HG02588 (cell line): Measurements from ENCODE around the gene TBCK.

Experiments used
- ATAC-seq: cut with Tn5 transposase; IDR thresholded peaks from one replicate; pipeline ENCODE4 v1.9.1; 2021; ENCODE audit warnings: mild to moderate bottlenecking, moderate library complexity; ENCODE audit not compliant: unreplicated experiment

TBCK gene

DNA sequence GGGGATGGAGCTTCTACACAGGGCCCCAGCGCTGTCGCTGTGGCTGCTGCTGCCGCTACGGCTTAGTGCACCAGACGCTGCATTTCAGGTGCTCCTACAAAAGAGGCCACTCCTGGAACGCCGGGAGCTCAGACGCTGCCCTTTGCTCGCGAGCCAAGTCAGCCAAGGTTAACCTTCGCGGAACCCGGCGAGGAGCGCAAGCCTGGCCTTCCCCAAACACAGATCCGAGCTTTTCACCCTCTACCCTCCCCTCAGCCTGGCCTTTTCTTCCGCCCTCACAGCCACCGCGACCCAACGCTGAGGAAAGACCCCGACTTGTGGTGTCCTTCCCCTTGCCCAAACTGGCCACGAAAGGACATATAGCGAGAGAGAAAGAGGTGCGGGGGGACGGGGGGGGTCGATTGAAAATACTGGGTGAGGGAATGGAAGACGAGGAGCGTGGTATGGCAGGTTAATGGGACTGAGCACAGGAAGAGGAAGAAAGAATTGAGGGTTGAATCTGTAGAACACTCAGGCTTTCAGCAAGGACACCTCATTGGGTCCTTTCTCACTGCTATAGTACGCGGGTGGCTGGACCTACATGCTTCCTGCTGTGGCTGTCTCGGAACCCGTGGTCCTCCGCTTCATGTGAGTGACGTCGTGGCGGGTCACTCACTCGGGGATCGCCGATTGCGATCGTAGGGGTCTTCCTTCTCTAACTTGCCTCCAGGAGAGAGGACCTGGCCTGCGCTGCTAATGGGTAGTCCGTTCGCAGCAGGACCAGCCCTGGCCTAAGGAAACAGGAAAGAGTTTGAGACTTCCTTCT, at the start of gene TBCK, which contains the start of gene AIMP1:
TBCK (minus strand) TSS at position 242 of the 805 bp plus-strand sequence. CDS start 7,249 bp downstream, outside the sequence.
AIMP1 (plus strand) TSS at position 583 of the 805 bp plus-strand sequence. CDS start 8,460 bp downstream, outside the sequence.
- ATAC-seq: peak; percentile 86

DNA sequence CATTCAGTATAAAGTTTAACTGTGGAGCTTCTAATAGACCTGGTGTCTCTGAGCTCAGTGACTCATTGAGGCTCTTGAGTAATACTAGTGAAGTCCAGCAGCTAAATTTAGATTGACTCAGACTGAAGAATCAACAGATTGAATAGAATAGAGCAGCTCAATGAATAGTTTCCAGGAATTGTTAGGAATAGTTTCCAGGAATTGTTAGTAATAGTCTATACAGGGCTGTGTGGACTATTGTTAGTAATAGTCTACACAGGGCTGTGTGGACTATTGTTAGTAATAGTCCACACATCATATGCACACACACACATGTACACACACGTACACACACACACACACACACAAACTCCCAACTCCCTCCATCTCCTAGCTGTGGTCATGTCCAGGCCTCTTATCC, 49.6 kb upstream of the TBCK start:
- no peak for ATAC-seq

DNA sequence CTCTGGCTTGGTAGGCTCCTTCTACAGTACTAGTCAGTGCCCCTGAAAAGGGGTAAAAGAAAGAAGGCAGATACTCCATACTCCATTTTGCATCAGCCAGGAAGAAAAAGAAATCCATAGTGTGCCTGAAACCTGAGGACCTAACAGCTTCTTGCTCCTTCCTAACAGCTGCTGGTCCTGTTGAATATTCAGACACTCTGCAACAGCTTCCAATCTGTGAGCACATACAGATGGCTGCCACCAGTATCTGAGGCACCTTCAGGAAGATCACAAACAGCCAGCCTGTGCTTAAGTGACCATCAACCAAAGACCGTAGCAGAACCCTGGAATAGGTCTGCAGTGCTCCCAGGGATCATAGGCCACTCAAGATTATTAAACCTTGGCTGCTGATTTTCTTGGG, 48.3 kb upstream of the TBCK start:
- ATAC-seq: no peak

DNA sequence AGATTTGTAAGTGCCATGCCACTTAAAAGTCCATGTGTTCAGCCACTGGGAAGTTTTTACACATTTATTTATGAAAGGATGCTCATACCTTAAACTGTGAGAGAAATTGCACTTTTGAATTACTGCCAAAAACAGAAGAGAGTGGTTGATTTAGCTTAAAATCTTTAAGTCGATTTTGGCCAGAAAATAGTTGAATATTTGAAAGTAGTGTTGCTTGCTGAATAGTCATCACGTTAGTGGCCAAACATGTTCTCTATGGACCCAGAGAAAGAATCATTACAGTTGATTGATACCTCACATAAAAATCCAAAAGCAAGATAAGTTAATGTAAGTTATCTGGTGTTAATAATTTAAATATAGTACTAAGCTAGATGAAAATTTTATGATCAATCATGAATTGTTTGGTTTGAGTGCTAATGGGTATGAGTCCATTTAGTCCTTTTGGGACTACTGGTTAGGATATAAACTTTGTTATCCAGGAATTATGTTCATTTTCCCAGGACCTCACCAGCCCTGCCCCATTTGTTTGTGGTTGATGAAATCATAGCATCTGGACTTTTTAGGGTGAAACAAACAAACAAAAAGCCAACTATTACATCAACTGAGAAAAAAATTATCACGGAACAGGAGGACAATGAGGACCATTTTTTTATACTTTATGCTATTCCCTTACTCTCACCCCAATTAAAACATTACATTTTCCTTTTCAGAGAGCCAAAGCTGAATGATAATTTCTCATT, 46.2 kb upstream of the TBCK start:
- no peak for ATAC-seq

DNA sequence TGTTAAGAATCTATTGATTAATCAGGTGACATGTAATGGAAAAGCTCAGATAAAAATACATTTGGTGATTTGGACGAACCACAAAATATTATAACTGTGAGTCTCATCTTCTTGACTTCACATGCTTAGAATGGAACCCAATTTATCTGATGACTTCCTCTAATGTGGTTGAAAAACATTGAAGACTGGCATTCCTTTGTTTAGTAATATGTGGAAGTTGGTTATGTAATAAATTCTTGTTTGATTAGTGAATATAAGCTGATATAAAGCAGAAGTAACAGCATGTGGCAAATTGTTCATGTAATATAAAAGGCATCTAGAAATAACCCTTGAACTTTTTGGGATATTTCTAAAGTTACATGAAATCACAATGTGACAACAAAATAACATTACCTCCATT, 42.9 kb upstream of the TBCK start:
- no peak for ATAC-seq

DNA sequence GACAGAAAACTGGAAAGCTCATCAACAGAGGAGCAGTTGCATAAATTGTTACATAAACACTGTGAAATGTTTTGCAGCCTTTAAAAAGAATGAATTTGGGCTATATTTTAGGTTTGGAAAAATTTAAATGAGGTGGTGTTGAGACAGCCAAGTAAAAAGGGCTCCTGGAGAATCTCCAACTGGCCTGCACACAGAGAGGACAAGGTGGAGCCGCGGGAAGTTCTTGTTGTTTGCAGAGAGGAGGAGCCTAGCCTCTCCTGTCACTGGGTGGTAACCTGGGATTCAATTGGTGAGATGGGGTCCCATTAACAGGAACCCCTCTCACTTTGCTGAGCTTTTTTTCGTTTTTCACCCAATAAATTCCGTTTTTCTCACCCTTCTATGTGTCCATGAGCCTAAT, 39.2 kb upstream of the TBCK start:
- no peak for ATAC-seq

DNA sequence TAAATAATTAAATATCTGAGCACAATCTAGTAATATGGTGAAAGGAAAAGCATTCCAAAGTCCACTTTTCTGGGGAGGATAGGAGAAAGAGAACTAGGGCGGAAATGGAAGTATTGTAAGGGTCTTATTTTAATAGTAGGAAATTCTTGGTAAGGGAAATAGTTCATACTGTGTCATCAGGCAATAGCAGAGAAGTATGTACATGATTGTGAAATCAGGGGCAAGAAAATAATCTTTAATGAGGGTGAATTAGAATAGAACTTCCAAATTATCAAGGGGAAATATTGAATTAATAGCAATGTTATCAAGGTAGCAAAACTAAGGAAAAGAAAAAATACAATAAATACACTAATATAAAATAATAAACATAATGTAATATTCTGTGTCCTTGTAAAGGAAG, 37.8 kb upstream of the TBCK start:
- no peak for ATAC-seq

DNA sequence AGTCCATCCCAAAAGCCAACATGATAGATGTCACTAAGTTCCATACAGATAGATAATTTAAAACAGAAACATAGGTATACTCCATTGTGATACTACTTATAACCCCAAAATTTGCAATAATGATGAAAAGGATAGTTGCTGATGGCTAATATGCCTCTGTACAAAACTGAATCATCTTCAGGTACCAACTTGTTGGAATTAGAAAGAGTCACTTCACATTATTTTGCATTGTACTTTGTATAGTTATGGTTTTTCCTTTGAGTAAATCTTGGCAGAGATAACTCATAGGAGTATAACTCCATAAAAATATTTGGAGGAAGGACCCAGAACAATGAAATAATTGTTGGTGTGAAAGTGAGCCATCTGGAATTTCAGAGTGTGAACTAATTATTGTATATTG, 35.0 kb upstream of the TBCK start:
- no peak for ATAC-seq

DNA sequence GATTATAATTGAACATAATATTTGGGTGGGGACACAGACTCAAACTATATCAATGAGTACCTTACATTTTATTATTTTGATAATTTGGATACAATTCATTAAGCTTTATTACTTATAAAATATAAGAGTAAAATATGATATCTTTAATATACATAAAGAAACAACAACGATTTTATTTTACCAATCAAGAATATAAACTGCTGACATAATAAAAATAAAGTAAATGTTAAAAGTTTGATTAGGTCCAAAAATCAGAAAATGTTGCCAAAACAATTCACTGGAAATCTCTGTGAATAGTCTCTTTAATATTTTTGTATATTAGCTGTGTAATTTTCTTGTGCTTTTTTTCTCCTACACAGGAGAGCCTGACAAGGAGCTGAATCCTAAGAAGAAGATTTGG, 31.2 kb upstream of the TBCK start:
- no peak for ATAC-seq

DNA sequence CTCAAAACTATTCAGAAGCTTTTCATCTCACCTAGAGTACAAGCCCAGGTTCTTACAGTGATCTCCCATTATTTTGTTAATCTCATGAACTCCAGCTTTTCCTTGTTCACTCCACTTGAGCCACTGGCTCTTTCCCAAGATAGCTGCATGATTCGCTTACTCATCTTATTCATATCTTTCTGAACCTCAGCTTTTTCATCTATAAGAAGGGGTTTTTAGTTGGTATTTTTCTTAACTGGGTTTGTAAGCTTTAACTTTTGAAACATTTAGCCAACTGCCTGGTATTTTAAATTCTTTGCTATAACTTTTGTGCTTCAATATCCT, 28.6 kb upstream of the TBCK start:
- no peak for ATAC-seq

DNA sequence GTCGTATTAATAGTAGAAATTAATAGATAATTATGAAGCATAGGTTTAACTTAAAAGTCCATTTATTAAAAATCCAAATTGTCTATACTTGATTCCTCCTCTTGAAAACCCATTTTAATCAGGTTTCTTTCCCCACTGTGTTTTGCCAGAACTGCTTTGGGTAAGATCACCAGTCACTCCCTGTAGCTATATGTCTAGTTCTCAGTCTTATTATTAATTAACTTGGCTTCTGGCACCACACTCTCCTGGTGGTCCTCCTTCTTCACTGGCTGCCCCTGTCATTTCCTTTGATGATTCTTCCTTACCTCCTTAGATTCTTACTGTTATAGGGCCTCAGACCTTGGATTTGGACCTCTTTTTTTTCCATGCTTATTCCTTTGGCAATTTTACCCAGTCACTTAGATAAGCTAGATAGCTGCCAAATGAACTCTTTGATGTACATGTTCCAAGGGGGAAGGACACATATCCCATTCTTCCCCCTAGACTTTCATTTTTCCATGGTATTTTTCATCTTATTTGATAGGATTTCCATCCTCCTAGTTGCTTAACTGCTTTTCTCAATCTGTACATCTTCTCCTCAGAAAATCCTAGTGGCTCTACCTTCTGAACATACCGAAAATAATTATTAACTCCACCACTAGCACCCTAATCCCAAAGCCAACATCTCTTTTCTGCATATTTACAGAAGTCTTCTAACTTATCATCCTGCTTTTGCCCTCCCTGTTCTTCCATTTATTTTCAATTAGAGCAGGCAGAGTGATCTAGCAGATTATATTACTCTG, 28.0 kb upstream of the TBCK start:
- no peak for ATAC-seq

DNA sequence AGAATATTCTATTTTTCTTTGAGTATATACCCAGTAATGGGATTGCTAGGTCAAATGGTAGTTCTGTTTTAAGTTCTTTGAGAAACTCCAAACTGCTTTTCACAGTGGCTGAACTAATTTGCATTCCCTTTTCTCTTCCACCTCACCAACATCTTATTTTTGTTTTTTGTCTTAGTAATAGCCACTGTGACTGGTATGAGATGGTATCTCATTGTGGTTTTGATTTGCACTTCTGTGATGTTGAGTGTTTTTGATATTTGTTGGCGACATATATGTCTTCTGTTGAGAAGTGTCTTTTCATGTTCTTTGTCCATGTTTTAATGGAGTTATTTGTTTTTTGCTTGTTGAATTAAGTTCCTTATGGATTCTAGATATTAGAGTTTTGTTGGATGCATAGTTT, 24.8 kb upstream of the TBCK start:
- ATAC-seq: no peak

DNA sequence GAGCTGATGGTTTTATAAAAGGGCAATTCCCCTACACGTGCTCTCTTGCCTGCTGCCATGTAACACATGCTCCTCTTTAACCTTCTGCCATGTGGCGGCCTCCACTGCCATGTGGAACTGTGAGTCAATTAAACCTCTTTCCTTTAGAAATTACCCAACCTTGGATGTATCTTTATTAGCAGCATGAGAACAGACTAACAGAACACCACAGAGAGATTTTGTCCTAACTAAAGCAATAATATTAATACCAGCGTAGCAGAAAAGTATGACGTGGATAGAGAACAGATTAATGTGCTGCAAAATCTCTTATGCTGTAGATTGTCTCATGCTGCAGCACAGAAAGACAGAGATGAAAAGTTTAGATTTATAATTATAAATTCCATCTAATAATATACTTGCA, 23.4 kb upstream of the TBCK start:
- ATAC-seq: no peak

DNA sequence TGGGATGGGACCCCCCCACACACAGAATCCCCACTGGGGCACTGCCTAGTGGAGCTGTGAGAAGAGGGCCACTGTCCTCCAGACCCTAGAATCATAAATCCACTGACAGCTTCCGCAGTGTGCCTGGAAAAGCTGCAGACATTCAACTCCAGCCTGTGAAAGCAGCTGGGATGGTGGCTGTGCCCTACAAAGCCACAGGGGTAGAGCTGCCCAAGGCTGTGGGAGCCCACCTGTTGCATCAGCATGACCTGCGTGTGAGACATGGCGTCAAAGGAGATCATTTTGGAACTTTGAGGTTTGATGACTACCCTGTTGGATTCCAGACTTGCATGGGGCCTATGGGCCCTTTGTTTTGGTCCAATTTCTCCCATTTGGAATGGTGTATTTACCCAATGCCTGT, 22.7 kb upstream of the TBCK start:
- no peak for ATAC-seq

DNA sequence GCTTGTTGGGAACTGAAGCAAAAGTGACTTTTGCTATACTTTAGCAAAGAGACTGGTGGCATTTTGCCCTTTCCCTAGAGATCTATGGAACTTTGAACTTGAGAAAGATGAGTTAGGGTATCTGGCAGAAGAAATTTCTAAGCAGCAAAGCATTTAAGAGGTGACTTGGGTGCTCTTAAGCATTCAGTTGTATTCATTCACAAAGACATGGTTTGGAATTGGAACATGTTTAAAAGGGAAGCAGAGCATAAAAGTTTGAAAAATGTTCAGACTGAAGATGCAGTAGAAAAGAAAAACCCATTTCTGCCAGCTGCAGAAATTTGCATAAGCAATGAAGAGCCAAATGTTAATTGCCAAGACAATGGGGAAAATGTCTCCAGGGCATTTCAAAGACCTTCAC, 21.9 kb upstream of the TBCK start:
- no peak for ATAC-seq

DNA sequence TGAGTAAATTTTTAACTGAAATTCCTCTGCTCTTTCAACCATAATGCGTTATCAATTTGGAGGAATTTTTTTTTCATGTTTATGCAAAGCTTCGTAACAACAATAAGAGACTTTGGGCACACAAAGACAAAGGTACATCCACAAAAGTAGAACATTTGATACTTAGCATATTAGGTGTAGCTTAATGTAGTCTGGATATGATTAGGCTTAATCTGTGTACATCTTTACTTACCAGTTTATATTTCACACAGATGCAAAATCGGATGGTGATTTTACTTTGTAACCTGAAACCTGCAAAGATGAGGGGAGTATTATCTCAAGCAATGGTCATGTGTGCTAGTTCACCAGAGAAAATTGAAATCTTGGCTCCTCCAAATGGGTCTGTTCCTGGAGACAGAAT, 20.6 kb upstream of the TBCK start:
- ATAC-seq: no peak

DNA sequence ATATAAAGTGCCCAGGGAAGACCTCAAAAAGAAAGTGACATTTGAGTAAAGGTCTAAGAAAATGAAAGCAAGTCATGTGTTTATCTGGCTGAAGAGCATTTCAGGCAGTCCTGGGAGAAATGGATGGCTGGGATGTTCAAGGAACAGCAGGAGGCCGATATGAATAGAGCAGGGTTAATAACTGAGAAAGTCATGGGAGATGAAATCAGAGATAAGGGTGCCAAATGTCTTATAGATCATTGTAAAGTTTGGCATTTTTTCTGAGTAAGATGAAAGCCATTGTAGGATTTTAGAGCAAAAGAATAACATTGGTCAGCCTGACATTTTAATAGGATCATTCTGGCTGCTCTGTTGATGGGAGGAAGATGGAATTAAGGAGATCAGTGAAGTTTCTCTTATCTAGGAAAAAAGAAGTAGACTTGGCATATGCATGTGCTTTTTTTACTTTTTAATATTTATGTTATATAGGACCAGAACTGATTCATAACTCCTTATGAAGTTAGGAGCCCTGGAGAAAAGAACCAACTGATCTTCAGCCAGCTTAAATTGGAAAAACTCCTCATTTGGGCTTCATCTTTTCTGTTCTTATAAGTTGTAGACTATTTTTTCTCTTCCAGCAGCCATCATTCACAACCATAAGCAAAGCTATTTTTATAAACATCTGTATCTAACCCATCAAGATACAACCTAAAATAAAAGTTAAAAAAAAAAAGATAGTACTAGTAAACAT, 18.9 kb upstream of the TBCK start:
- ATAC-seq: no peak

DNA sequence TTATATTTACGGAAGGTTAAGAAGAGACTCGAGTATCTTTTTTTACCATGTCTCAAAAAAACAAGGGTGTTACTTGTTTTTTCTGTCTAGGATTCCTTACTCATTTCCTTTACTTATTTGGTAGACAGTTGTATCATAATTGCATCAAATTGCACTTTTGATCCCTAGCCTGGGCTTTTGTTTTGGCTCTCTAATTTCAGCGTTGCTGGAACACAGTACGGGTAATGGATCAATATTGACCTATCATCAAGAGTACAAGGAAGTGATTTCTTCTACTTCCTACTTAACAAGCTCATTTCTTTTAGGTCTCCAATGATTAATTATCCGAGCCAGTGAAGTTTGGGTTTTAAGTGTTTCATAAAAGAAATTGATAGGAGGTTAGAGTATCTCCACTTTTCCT, 17.2 kb upstream of the TBCK start:
- ATAC-seq: no peak

DNA sequence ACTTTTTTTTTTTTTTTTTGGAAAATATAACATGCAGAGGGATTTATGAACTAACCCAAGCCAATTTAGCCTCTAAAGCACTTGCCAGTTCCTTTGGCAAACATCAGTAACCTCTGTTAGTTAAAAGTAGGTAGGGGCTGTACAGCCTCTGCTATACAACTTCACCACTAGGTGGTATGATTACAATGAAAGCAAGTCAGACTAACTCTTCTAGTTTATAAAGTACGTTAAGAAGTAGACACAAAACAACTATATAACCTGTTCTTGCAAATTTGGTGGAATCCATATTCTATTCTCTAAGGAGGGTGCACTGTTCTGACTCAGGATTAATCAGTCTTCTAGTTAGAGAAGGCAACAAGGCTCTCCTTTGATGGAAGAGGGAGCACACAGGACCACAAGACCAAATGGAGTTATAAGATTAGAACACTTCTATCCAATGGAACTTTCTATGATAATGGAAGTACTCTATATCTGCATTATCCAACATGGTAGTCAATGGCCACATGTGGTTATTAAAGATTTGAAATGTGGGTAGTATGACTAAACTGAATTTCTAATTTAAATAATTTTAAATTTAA, 13.1 kb upstream of the TBCK start:
- peak; percentile 89 for ATAC-seq

DNA sequence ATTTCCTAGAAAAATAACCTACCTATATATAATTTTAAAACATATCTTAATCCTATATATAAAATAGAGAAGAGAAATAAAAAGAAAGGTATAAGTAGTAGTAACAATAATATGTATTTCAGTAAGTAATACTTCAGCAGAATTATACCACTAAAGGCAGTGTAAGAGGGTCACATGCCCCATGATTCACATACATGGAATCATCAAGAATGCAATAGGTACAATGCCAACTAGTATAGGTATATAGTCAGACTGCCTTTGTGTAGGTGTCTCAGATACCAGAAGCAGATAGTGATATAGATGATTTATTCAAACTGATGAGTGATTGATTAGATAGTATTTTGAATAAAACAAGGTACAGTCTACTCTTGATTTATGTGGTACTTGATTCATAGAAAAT, 9.8 kb upstream of the TBCK start:
- no peak for ATAC-seq

DNA sequence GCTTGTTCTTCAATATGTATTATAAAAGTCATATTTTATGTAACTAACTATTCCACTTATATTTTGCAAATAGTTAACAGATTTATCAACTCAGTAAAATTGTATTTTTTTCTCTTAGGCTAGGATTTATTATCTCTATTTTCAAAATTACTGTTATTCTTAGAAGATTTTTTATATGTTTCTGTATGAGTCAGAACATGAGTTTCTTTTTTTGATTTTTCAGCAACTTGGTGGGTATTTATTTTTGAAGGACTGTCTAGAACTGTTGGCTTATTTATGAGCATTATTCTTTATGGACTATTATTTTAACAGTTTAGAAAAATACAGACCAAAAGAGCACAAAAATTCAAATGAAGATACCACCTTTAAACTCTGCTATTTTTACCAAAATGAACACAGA, 7.1 kb upstream of the TBCK start:
- ATAC-seq: no peak
